ENCODE results near the gene GPANK1. TPM values are rescaled to one million over a fixed set of nuclear protein-coding genes. Genes with fewer than 3 reads are reported as not detected.

Gene GPANK1
- total RNA-seq, 4 donors from 2014 or later: 13.4 to 20.0 (median 16.7) TPM

- no peak for TF ChIP-seq CTCF (IDR thresholded peaks at IDR 0.05; ENCODE audit: low read depth)
Observed at GRCh38 chr6:31633447-31633846, 31.4 kb downstream of the GPANK1 start.

- no peak for TF ChIP-seq CTCF (IDR thresholded peaks at IDR 0.05; ENCODE audit: low read depth)
Observed at GRCh38 chr6:31632279-31632946, 32.4 kb downstream of the GPANK1 start.

- no peak for TF ChIP-seq CTCF (IDR thresholded peaks at IDR 0.05; ENCODE audit: low read depth)
Observed at GRCh38 chr6:31631681-31632278, 33.0 kb downstream of the GPANK1 start.

- TF ChIP-seq CTCF (IDR thresholded peaks at IDR 0.05; ENCODE audit: low read depth): no peak
Observed at GRCh38 chr6:31631209-31631608, 33.6 kb downstream of the GPANK1 start.

- no peak for TF ChIP-seq CTCF (IDR thresholded peaks at IDR 0.05; ENCODE audit: low read depth)
Observed at GRCh38 chr6:31630177-31630934, 34.4 kb downstream of the GPANK1 start.

GRCh38 chr6:31629014-31629413, 35.8 kb downstream of the GPANK1 start:
- TF ChIP-seq CTCF (IDR thresholded peaks at IDR 0.05; ENCODE audit: low read depth): no peak

GRCh38 chr6:31627690-31628287, 37.0 kb downstream of the GPANK1 start:
- TF ChIP-seq CTCF (IDR thresholded peaks at IDR 0.05; ENCODE audit: low read depth): no peak

Data from subcutaneous adipose tissue (tissue), 4 donors.